NCI-H2107 treated with DMSO at 0.1 percent for 48 hours (cell line): ENCODE results near the gene URAD.
"Not testable (repeated sequence)": the region's sequence is repeated elsewhere in the genome, so short reads cannot be mapped to it uniquely, and the experiment has no call there.

Source experiments
- DNase-seq: peaks from one replicate; lab custom pipeline; 2025; ENCODE audit not compliant: unreplicated experiment; lab: John Stamatoyannopoulos, UW

Gene URAD

GRCh38 chr13:27988520-27988919 is at the start of gene URAD:
Gene URAD, minus strand, starts transcription at chr13:27988693. Its CDS starts 56 bp downstream, at chr13:27988637.
- DNase-seq = no peak

GRCh38 chr13:28037399-28037798 is 48.9 kb upstream of the URAD start:
- no peak for DNase-seq

- no peak for DNase-seq
These were observed 46.8 kb upstream of the URAD start for GRCh38 chr13:28035146-28035782.

- DNase-seq = no peak
These were observed 45.6 kb upstream of the URAD start for GRCh38 chr13:28033894-28034655.

GRCh38 chr13:28032438-28032837 is 43.9 kb upstream of the URAD start:
- DNase-seq = not testable (repeated sequence)

GRCh38 chr13:28031896-28032288 is 43.4 kb upstream of the URAD start:
- no peak for DNase-seq

GRCh38 chr13:28031220-28031895 is 42.9 kb upstream of the URAD start:
- no peak for DNase-seq

- no peak for DNase-seq
These were observed 39.3 kb upstream of the URAD start for GRCh38 chr13:28027607-28028364.

- no peak for DNase-seq
These were observed 38.6 kb upstream of the URAD start for GRCh38 chr13:28027071-28027470.

GRCh38 chr13:28026508-28026907 is 38.0 kb upstream of the URAD start:
- DNase-seq = no peak

- DNase-seq = no peak
These were observed 34.5 kb upstream of the URAD start for GRCh38 chr13:28022848-28023518.

GRCh38 chr13:28014301-28014700 is 25.8 kb upstream of the URAD start:
- no peak for DNase-seq

- DNase-seq = no peak
These were observed 25.0 kb upstream of the URAD start for GRCh38 chr13:28013482-28013881.

GRCh38 chr13:28012896-28013295 is 24.4 kb upstream of the URAD start:
- no peak for DNase-seq

GRCh38 chr13:28012383-28012782 is 23.9 kb upstream of the URAD start:
- no peak for DNase-seq

- no peak for DNase-seq
These were observed 21.6 kb upstream of the URAD start for GRCh38 chr13:28010046-28010445.

GRCh38 chr13:28005016-28005415 is 16.5 kb upstream of the URAD start:
- DNase-seq = not testable (repeated sequence)

GRCh38 chr13:28002886-28003698 is 14.6 kb upstream of the URAD start:
- DNase-seq = no peak

- no peak for DNase-seq
These were observed 13.5 kb upstream of the URAD start for GRCh38 chr13:28001837-28002473.
